Measurements from ENCODE around the gene SMAD4. TPM values are rescaled to one million over a fixed set of nuclear protein-coding genes. Genes with fewer than 3 reads are reported as not detected.

Gene SMAD4
- total RNA-seq, 1 donor from 2014 or later, result 123 TPM

- H3K4me1 Mint-ChIP-seq (ENCODE audit: unreplicated experiment), result peaks cover 55% of the 10 kb centered on the region
- peak overlapping the region; percentile 62 for H3K27ac Mint-ChIP-seq
- DNase-seq (ENCODE audit: extremely low spot score, unreplicated experiment), result no peak
- H3K9me3 Mint-ChIP-seq, result no peaks in the 10 kb centered on the region
- H3K27me3 Mint-ChIP-seq, result no peaks in the 10 kb centered on the region
- no peak overlapping the region for H3K4me3 Mint-ChIP-seq
- TF ChIP-seq CTCF (conservative IDR thresholded peaks at IDR 0.05), result no peak
- H3K36me3 Mint-ChIP-seq, result peaks cover 10% of the 10 kb centered on the region
Measured at GRCh38 chr18:51037230-51037629, 7.2 kb downstream of the SMAD4 start.

GRCh38 chr18:51038110-51038509, 8.1 kb downstream of the SMAD4 start:
- no peak overlapping the region for H3K27ac Mint-ChIP-seq
- no peak for DNase-seq (ENCODE audit: extremely low spot score, unreplicated experiment)
- no peaks in the 10 kb centered on the region for H3K27me3 Mint-ChIP-seq
- H3K9me3 Mint-ChIP-seq, result no peaks in the 10 kb centered on the region
- peaks cover 55% of the 10 kb centered on the region for H3K4me1 Mint-ChIP-seq (ENCODE audit: unreplicated experiment)
- H3K36me3 Mint-ChIP-seq, result peaks cover 10% of the 10 kb centered on the region
- no peak for TF ChIP-seq CTCF (conservative IDR thresholded peaks at IDR 0.05)
- no peak overlapping the region for H3K4me3 Mint-ChIP-seq

- no peaks in the 10 kb centered on the region for H3K27me3 Mint-ChIP-seq
- peaks cover 6% of the 10 kb centered on the region for H3K36me3 Mint-ChIP-seq
- no peak overlapping the region for H3K4me3 Mint-ChIP-seq
- peak overlapping the region; percentile 48 for H3K27ac Mint-ChIP-seq
- DNase-seq (ENCODE audit: extremely low spot score, unreplicated experiment), result no peak
- TF ChIP-seq CTCF (conservative IDR thresholded peaks at IDR 0.05), result no peak
- H3K9me3 Mint-ChIP-seq, result no peaks in the 10 kb centered on the region
- peaks cover 55% of the 10 kb centered on the region for H3K4me1 Mint-ChIP-seq (ENCODE audit: unreplicated experiment)
Measured at GRCh38 chr18:51039138-51040112, 9.4 kb downstream of the SMAD4 start.

- Mint-ChIP-seq H3K4me1 (ENCODE audit: unreplicated experiment) (peaks cover 49% of the 10 kb centered on the region), H3K9me3 (no peaks in the 10 kb centered on the region), H3K36me3 (peaks cover 1% of the 10 kb centered on the region), H3K27me3 (no peaks in the 10 kb centered on the region), H3K4me3 (no peak overlapping the region), H3K27ac (no peak overlapping the region)
- no peak for TF ChIP-seq CTCF (conservative IDR thresholded peaks at IDR 0.05)
- no peak for DNase-seq (ENCODE audit: extremely low spot score, unreplicated experiment)
Measured at GRCh38 chr18:51041677-51042352, 11.8 kb downstream of the SMAD4 start.

- no peaks in the 10 kb centered on the region for H3K27me3 Mint-ChIP-seq
- TF ChIP-seq CTCF (conservative IDR thresholded peaks at IDR 0.05), result no peak
- H3K4me3 Mint-ChIP-seq, result peak overlapping the region; percentile 69
- H3K4me1 Mint-ChIP-seq (ENCODE audit: unreplicated experiment), result peaks cover 36% of the 10 kb centered on the region
- H3K9me3 Mint-ChIP-seq, result no peaks in the 10 kb centered on the region
- DNase-seq (ENCODE audit: extremely low spot score, unreplicated experiment), result no peak
- H3K27ac Mint-ChIP-seq, result peak overlapping the region; percentile 81
- peaks cover 17% of the 10 kb centered on the region for H3K36me3 Mint-ChIP-seq
Measured at GRCh38 chr18:51044928-51045585, 15.0 kb downstream of the SMAD4 start.

Measured in type B pancreatic cell (in vitro differentiated cells).